HK-2 (cell line): ENCODE results near the gene ABCC1.
A peak's percentile ranks its signal among the peaks of the same experiment; 100 is the strongest.

Experiments
- DNase-seq: peaks from one replicate; pipeline ENCODE4 v3.0.0-alpha.2; 2018; ENCODE audit not compliant: unreplicated experiment

Gene ABCC1

DNA sequence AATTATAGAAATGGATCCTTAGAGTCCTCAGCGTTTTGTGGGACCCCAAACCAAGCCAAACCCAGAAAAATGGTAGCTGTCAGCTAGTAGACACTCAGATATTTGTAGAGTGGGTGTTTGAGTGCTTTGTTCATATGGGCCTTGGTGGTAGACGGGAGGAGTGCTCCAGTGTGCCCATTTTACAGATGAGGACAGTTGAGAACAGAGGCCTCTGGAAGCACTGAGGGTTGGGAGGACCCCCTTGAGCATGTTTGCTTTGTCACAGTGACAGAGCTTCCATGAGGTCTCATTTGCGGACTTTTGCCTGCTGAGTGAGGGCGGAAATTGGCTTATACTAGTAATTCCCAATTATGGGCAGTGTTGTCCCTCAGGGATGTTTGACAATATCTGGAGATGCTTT, 162.2 kb downstream of the ABCC1 start:
- no peak for DNase-seq

DNA sequence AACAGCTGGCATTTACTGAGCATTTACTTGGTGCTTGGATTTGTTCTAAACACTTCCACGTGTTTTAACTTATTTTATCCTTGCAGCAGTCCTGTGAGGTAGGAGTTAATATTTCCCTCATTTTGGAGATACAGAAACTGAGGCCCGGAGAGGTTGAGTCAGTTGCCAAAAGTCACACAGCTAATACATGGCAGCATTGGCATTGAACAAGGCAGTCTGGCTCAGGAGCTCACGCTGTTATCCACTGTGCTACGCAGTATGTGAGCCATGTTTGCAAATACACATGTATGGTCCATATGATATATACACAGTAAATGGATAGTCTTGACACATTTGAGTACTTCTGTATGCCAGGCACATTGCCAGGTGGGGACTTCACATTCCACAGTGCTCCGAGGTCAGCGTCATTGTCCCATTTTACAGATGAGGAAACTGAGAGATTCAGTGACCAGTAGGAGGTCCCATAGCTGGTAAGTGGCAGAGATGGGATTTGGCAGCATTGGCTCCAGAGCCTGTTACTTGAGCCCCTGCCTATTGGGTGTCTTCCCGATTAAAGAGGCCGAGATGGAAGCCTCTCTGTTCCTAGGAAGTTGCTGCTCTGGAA, 163.1 kb downstream of the ABCC1 start:
- DNase-seq = no peak

- DNase-seq = no peak
Observed at GRCh38 chr16:16113076-16113475, 163.7 kb downstream of the ABCC1 start.

GRCh38 chr16:16116841-16117240, 167.4 kb downstream of the ABCC1 start:
- no peak for DNase-seq

- no peak for DNase-seq
Observed at GRCh38 chr16:16118337-16118736, 168.9 kb downstream of the ABCC1 start.

DNA sequence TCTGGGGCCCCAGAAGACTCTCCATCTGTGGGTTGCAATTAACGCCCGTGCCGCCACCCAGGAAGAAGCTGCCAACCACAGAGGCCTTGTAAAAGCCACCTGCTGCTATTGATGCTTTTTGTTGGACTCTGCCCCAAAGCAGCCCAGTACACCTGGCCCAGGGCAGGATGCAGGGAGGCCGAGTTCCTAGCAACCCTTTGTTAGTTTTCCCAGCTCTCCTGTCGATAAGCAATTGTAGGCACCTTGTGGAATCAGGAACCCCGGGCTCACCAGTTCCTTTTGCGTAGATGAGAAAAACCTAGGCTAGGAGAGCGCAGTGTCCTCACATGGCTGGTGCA, 170.6 kb downstream of the ABCC1 start:
- DNase-seq = no peak

DNA sequence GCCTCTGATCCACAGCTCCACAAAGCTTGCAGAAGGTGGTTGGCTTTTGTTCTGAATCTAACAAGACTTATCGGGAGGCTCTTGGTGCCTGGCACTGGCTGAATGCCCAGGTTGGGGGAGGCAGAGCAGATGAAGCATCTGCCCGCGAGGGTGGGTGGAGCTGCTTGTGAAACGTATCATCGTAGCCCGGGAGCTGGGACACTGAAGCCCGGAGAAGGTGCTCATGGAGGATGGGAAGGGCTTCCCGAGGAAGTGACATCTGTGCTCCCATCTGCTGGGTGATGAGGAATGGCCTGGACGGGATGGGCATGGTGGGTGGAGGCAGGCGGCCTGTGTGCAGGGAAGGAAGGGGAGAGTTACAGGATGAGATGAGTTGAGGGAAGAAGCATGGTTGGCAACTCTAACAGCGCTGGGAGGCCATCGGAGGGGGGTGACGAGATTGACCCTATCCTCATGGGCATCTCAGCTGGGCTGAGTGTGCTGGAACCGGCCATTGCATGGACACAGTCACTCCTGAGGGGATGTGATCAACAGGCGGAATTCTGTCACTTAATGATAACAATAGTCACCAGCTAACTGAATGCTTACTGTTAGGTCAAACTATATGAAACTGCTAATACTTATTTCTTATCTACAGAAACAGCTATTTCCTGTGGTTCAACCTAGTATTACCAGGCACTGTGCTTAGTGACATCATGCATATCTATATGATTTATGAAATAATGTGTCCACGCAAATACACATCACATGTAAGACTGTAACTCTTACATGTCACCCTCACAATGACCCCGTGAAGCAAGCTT, 171.2 kb downstream of the ABCC1 start:
- DNase-seq = no peak

DNA sequence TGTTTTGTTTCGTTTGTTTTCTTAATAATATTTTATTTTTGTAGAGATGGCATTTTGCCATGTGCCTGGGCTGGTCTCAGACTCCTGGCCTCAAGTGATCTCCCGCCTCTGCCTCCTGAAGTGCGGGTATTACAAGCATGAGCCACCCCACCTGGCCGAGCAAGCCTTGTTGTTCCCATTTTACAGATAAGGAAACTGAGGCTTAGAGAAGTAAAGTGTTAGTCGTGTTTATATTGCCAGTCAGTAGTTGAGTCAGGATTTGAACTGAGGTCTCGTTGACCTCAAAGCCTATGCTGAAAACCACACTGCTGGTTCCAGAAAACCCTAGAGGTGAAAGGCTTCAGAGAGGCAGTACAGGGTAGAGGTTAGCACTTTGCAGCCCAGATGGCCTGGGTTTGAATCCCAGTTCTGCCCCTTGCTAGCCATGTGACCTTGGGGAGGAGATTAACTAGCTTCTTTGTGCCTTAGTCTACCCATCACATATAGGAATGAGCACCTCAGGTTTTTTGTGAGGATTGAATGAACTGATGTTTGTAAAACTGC, 171.8 kb downstream of the ABCC1 start:
- DNase-seq = no peak

GRCh38 chr16:16122264-16122663, 172.8 kb downstream of the ABCC1 start:
- DNase-seq = no peak

DNA sequence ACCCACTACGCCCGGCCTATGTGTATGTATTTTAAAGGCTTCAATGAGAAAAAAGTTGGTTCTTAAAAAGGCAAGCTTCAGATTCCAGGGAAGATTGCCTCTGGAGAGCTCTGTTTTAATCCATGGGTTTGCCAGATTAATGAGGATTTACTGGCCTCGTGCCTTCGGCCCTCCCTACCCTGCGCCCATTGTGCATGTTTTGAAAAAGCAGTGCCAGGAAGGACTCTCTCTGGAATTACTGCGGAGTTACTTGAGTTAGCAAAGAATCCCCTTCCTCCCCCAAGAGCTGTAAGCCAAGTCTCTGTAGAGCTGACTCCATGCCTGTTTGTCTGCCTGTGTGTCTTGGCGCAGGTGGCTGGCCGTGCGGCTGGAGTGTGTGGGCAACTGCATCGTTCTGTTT, 175.0 kb downstream of the ABCC1 start:
- no peak for DNase-seq

- DNase-seq = no peak
Observed at GRCh38 chr16:16124974-16125373, 175.6 kb downstream of the ABCC1 start.

DNA sequence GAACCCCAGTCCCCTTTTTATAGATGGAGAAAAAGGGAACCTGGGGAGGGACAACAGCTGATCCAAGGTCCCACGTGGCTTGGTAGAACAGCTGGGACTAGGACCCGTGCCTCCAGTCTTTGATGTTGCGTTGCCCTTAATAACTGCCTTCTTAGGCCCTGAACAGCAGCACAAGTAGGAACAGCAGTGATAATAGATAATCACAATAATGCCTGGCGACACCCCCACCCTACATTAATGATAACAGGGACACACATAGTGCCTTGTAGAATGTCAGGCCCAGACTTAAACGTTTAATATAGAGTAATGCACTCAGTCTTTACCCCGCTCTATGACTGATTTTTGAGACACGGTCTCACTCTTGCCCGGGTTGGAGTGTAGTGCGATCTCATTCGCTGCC, 177.5 kb downstream of the ABCC1 start:
- no peak for DNase-seq

DNA sequence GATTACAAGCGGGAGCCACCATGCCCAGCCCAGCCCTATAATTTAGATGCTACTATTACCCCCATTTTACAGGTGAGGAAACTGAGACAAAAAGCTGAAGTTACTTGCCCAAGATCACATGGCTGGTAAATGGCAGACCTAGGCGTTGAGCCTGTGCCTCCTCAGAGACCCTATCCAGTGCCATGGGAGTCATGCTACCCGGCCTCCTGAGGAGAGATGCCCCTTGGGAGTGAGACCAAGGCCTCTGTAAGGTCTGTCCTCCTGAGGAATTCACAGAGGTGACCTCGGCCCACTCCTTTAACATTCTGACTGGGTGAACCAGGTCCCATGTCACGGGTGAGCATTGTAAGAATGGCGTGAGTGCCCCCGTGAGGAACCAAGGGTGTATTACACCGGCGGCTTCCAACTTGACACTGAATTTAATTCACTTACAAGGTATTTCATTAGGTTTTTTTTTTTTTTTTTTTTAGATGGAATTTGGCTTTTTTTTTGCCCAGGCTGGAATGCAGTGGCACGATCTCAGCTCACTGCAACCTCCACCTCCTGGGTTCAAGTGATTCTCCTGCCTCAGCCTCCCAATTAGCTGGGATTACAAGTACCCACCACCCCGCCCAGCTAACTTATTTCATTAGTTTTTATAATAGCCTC, 178.2 kb downstream of the ABCC1 start:
- peak; percentile 68 for DNase-seq

DNA sequence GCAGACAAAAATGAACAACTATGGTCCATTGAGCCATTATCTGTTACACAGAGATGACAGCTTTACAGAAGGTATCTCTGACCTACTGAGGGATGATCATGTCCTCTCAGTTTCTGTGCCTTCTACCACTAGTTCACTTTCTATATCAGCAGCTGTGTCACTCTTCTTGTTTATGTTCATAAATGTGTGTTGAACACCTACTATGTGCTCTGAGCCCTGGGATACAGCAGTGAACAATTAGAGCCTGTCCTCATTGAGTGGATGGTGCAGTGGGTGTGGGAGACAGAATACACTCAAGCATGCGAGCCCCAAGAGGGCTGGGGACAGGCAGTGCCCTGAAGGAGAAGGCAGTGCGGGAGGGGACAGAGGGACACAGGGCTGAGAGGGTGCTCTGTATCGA, 181.8 kb downstream of the ABCC1 start:
- no peak for DNase-seq

DNA sequence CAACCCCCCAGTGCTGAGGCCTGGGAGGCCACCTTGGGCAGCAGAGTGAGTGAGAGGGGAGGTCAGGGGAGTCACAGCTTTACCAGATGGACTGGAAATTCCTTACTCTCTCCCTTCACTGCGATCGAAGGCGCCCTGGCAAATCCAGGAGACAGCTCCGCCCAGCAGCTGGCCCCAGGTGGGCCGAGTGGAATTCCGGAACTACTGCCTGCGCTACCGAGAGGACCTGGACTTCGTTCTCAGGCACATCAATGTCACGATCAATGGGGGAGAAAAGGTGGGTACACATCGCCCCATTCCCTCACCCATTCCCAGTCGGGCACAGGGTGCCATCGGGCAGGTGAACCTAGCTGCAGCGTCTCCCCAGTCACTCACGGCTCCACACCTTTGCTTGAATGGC, 182.2 kb downstream of the ABCC1 start:
- no peak for DNase-seq

DNA sequence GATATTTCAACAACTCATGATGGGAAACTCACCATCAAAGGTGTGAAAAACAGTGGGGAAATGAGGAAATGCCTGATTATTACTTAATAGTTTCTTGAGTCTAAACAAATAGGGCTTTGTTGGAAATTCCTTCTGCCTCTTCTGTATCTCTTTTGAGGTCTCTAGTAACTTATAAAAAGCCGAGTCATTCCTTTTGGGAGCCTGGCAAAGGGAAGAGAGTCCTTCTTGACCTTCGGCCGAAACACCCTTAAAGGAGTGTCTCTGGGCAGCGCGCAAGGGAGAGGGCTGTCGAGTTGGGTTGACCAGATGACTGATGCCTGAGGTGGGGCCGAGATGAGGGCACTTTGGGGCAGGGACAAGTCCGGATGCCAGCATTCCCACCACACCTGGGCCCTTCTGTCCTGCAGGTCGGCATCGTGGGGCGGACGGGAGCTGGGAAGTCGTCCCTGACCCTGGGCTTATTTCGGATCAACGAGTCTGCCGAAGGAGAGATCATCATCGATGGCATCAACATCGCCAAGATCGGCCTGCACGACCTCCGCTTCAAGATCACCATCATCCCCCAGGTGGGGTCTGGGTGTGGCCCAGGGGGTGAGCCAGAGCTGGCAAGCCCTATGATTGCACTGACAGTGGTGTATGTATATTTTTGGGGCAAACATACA, 184.7 kb downstream of the ABCC1 start:
- no peak for DNase-seq

DNA sequence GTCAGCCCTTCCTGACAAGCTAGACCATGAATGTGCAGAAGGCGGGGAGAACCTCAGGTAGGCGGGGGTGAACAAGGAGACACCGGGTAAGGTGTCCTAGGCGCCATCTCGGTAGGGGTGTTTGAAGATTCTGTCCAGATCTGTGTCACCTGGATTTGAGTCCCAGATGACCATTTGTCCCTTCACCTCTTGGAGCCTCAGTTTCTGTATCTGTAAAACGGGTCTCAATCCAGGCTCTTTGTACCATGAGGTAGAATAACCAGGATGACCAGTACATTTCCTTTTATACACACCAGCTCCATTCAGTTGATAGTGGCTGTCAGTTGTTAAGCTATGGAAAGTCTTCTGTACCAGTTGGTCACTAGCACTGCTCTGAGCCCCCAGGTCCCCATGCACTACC, 187.2 kb downstream of the ABCC1 start:
- no peak for DNase-seq

GRCh38 chr16:16137110-16137509, 187.7 kb downstream of the ABCC1 start:
- DNase-seq = no peak

DNA sequence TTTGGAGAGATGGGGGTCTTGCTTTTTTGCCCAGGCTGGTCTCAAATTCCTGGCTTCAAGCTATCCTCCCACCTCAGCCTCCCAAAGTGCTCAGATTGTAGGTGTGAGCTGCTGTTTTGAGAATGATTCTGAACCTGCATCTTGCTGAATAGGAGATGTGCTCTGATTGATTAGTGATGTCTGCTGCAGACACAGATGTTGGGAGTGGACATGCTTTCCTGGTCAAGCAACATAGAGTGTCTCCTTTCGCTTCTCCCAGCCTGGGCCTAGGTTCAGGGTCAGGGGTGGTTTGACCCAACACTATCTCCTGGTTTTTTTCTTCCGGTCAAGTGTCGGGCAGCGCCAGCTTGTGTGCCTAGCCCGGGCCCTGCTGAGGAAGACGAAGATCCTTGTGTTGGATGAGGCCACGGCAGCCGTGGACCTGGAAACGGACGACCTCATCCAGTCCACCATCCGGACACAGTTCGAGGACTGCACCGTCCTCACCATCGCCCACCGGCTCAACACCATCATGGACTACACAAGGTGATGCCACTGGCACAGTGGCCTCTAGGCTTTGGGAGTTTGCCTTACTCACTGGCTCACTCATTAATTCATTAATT, 188.7 kb downstream of the ABCC1 start:
- DNase-seq = no peak

DNA sequence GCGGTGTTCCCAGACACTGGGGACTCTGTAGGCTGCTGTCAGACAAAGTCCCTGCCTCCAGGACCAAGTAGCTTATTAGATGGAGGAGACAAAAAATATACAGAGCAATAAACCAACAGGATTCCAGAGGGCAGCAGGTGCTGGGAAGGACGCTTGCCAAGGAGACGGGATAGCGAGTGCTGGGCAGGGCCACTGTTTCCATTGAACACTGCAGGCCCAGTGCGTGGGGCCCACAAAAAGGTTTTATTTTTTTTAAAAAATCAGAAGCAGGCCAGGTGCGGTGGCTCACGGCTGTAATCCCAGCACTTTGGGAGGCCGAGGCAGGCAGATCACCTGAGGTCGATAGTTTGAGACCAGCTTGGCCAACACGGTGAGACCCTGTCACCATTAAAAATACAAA, 189.6 kb downstream of the ABCC1 start:
- DNase-seq = no peak

DNA sequence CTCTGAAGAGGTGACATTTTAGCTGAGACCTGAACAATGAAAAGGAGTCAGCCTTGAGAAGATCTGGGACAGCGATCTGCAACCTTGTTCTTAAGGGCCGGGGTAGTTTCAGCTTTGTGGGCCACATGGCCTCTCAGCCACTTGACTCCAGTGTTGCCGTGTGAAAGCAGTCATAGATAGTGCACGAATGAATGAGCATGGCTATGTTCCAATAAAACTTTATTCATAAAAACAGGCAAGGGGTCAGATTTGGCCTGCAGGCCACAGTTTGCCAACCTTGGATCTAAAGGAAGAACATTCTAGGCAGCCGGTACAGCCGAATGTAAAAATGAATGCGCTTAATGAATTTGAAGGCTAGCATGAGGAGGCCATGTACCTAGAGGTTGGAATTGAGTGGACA, 190.4 kb downstream of the ABCC1 start:
- DNase-seq = no peak

DNA sequence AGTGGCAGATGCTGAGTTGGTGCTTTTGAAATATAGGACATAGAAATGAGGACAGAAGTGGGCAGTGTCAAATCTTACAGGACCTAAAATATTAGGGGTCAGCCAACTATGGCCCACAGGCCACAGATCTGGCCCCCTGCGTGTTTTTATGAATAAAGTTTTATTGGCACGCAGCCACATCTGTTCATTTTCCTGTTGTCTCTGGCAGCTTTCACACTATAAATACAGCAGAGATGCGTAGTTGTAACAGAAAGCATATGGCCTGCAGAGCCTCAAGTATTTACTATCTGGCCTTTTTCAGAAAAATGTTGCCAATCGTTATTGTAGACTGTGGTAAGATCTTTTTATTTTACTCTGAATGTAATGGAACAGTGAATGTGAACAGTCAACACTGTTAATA, 191.1 kb downstream of the ABCC1 start:
- no peak for DNase-seq
